NCI-H2081 treated with DMSO at 0.1 percent for 48 hours (cell line): ENCODE measurements around the gene ESYT3.
A peak's percentile ranks its signal among the peaks of the same experiment; 100 is the strongest.
"Not testable (repeated sequence)": the region's sequence is repeated elsewhere in the genome, so short reads cannot be mapped to it uniquely, and the experiment has no call there.

Experiments
- DNase-seq: peaks from one replicate; lab custom pipeline; 2025; lab: John Stamatoyannopoulos, UW

ESYT3 gene

GRCh38 chr3:138463724-138464490, 29.5 kb downstream of the ESYT3 start:
- no peak for DNase-seq

- no peak for DNase-seq
Observed at GRCh38 chr3:138464491-138464860, 30.1 kb downstream of the ESYT3 start.

GRCh38 chr3:138465451-138465850, 31.0 kb downstream of the ESYT3 start:
- no peak for DNase-seq

GRCh38 chr3:138465925-138466324, 31.5 kb downstream of the ESYT3 start:
- DNase-seq = no peak

- DNase-seq = no peak
Observed at GRCh38 chr3:138467931-138468330, 33.5 kb downstream of the ESYT3 start.

- DNase-seq = no peak
Observed at GRCh38 chr3:138468451-138468850, 34.0 kb downstream of the ESYT3 start.

- no peak for DNase-seq
Observed at GRCh38 chr3:138468886-138469285, 34.5 kb downstream of the ESYT3 start.

GRCh38 chr3:138469874-138470273, 35.5 kb downstream of the ESYT3 start:
- no peak for DNase-seq

GRCh38 chr3:138470687-138471086, 36.3 kb downstream of the ESYT3 start:
- no peak for DNase-seq

GRCh38 chr3:138471481-138471880, 37.1 kb downstream of the ESYT3 start:
- DNase-seq = no peak

GRCh38 chr3:138472141-138472825, 37.9 kb downstream of the ESYT3 start:
- DNase-seq = no peak

GRCh38 chr3:138473391-138473790, 39.0 kb downstream of the ESYT3 start:
- DNase-seq = no peak

- DNase-seq = no peak
Observed at GRCh38 chr3:138474163-138474562, 39.7 kb downstream of the ESYT3 start.

GRCh38 chr3:138476526-138476925, 42.1 kb downstream of the ESYT3 start:
- no peak for DNase-seq

- no peak for DNase-seq
Observed at GRCh38 chr3:138477120-138477519, 42.7 kb downstream of the ESYT3 start.

- DNase-seq = no peak
Observed at GRCh38 chr3:138477801-138478200, 43.4 kb downstream of the ESYT3 start.

- DNase-seq = peak; percentile 37
Observed at GRCh38 chr3:138479438-138479863, 45.0 kb downstream of the ESYT3 start.

GRCh38 chr3:138484672-138485071, 50.3 kb downstream of the ESYT3 start:
- DNase-seq = not testable (repeated sequence)

GRCh38 chr3:138486580-138486979, 52.2 kb downstream of the ESYT3 start:
- DNase-seq = not testable (repeated sequence)

- DNase-seq = no peak
Observed at GRCh38 chr3:138491971-138492370, 57.6 kb downstream of the ESYT3 start.

GRCh38 chr3:138492980-138493675, 58.7 kb downstream of the ESYT3 start:
- no peak for DNase-seq

GRCh38 chr3:138493804-138494606, 59.6 kb downstream of the ESYT3 start:
- no peak for DNase-seq
